ENCODE data around the gene RFESD. TPM values are rescaled to one million over a fixed set of nuclear protein-coding genes. Genes with fewer than 3 reads are reported as not detected.

Gene RFESD
- total and polyA plus RNA-seq, 2 donors (not counting 1 experiment from before 2014, with no cell fraction given) = 1.5 to 1.9 TPM

- no peaks in the 10 kb centered on the region for H3K27me3 ChIP-seq (replicated peaks in 1 of 4; ENCODE audit: control extremely low read depth in 1 of 4, control insufficient read depth in 3 of 4, insufficient read depth in 4 of 4, low read length in 3 of 4)
- DNase-seq = no peak
- no peak for ATAC-seq (ENCODE audit: low read depth)
- Mint-ChIP-seq H3K27ac (no peak overlapping the region), H3K4me1 (peaks cover 16% of the 10 kb centered on the region), H3K27me3 (no peaks in the 10 kb centered on the region), H3K4me3 (no peak overlapping the region), H3K9me3 (ENCODE audit: insufficient read depth) (no peaks in the 10 kb centered on the region)
- H3K79me2 ChIP-seq (ENCODE audit: control insufficient read depth, insufficient read depth, low read length) = no peaks in the 10 kb centered on the region
- POLR2A ChIA-PET = no interaction called here
- H2AFZ ChIP-seq (ENCODE audit: insufficient read depth, low read depth, low read length, poor library complexity, severe bottlenecking) = no peak overlapping the region
- no peaks in the 10 kb centered on the region for H4K20me1 ChIP-seq (ENCODE audit: control insufficient read depth, insufficient read depth, low read length, poor library complexity, severe bottlenecking)
- peaks cover 10 to 17% of the 10 kb centered on the region in 2 donors for H3K4me1 ChIP-seq (ENCODE audit: control insufficient read depth in 2 of 2, insufficient read depth in 2 of 2, low read length in 2 of 2)
- H3K27ac ChIP-seq (ENCODE audit: low read length in 2 of 2) = no peak overlapping the region
- CTCF ChIA-PET = no interaction called here
- no peak overlapping the region for H3K4me3 ChIP-seq (ENCODE audit: control extremely low read depth in 1 of 5, extremely low read depth in 1 of 5, insufficient read depth in 1 of 5, low read depth in 2 of 5, low read length in 4 of 5)
- H3K4me2 ChIP-seq (replicated peaks; ENCODE audit: low read depth, low read length, poor library complexity, severe bottlenecking) = no peak overlapping the region
- peaks cover 0 to 6% of the 10 kb centered on the region in 2 experiments for H3K36me3 ChIP-seq (replicated peaks in 1 of 2; ENCODE audit: control extremely low read depth in 1 of 2, control insufficient read depth in 1 of 2, extremely low read depth in 1 of 2, insufficient read depth in 2 of 2, low read length in 1 of 2)
- peaks cover 0 to 6% (median 0%) of the 10 kb centered on the region in 3 donors for H3K9me3 ChIP-seq (ENCODE audit: control extremely low read depth in 1 of 3, control insufficient read depth in 2 of 3, insufficient read depth in 1 of 3, low read length in 2 of 3)
- no peak overlapping the region for H3K9ac ChIP-seq (ENCODE audit: low read length)
- TF ChIP-seq CTCF (IDR thresholded peaks at IDR 0.05) (no peak), EZH2 (IDR thresholded peaks at IDR 0.05; ENCODE audit: borderline replicate concordance, insufficient read depth, low read depth, low read length, poor library complexity, severe bottlenecking) (no peak)
- intact Hi-C loops (cut with micrococcal nuclease) = loop anchor here (10.0 kb wide), 1 partner anchor 1536 kb away; the partner anchor contains the start of gene RIOK2
Observed at GRCh38 chr5:95649274-95649673, 2.7 kb downstream of the RFESD start.

GRCh38 chr5:95649842-95650620 is 3.5 kb downstream of the RFESD start:
- H3K4me3 Mint-ChIP-seq = no peak overlapping the region
- H2AFZ ChIP-seq (ENCODE audit: insufficient read depth, low read depth, low read length, poor library complexity, severe bottlenecking) = no peak overlapping the region
- H3K27ac ChIP-seq (ENCODE audit: low read length in 2 of 2) = no peak overlapping the region
- ChIA-PET POLR2A (no interaction called here), CTCF (no interaction called here)
- H3K4me1 ChIP-seq (ENCODE audit: control insufficient read depth in 2 of 2, insufficient read depth in 2 of 2, low read length in 2 of 2) = peaks cover 6 to 13% of the 10 kb centered on the region in 2 donors
- H3K9me3 ChIP-seq (ENCODE audit: control extremely low read depth in 1 of 3, control insufficient read depth in 2 of 3, insufficient read depth in 1 of 3, low read length in 2 of 3) = peaks cover 0 to 6% (median 0%) of the 10 kb centered on the region in 3 donors
- H3K27me3 ChIP-seq (replicated peaks in 1 of 4; ENCODE audit: control extremely low read depth in 1 of 4, control insufficient read depth in 3 of 4, insufficient read depth in 4 of 4, low read length in 3 of 4) = no peaks in the 10 kb centered on the region
- peaks cover 12% of the 10 kb centered on the region for H3K4me1 Mint-ChIP-seq
- no peaks in the 10 kb centered on the region for H3K79me2 ChIP-seq (ENCODE audit: control insufficient read depth, insufficient read depth, low read length)
- no peaks in the 10 kb centered on the region for H3K9me3 Mint-ChIP-seq (ENCODE audit: insufficient read depth)
- H3K4me2 ChIP-seq (replicated peaks; ENCODE audit: low read depth, low read length, poor library complexity, severe bottlenecking) = no peak overlapping the region
- H3K4me3 ChIP-seq (ENCODE audit: control extremely low read depth in 1 of 5, extremely low read depth in 1 of 5, insufficient read depth in 1 of 5, low read depth in 2 of 5, low read length in 4 of 5) = no peak overlapping the region
- H3K9ac ChIP-seq (ENCODE audit: low read length) = no peak overlapping the region
- intact Hi-C loops (cut with micrococcal nuclease) = loop anchor here (10.0 kb wide), 1 partner anchor 1535 kb away; the partner anchor contains the start of gene RIOK2
- no peak for DNase-seq
- ATAC-seq (ENCODE audit: low read depth) = no peak
- no peak overlapping the region for H3K27ac Mint-ChIP-seq
- no peak for TF ChIP-seq CTCF (IDR thresholded peaks at IDR 0.05)
- H4K20me1 ChIP-seq (ENCODE audit: control insufficient read depth, insufficient read depth, low read length, poor library complexity, severe bottlenecking) = no peaks in the 10 kb centered on the region
- H3K27me3 Mint-ChIP-seq = no peaks in the 10 kb centered on the region
- peaks cover 0 to 8% of the 10 kb centered on the region in 2 experiments for H3K36me3 ChIP-seq (replicated peaks in 1 of 2; ENCODE audit: control extremely low read depth in 1 of 2, control insufficient read depth in 1 of 2, extremely low read depth in 1 of 2, insufficient read depth in 2 of 2, low read length in 1 of 2)
